ENCODE data around the gene ABHD2.

Gene ABHD2

GRCh38 chr15:89105147-89105546 lies 16.9 kb downstream of the ABHD2 start:
- H3K9me3 ChIP-seq (ENCODE audit: control insufficient read depth, insufficient read depth, low read depth, low read length), result no peaks in the 10 kb centered on the region
- TF ChIP-seq PRDM1 (tag by site-specific recombination; IDR thresholded peaks at IDR 0.05), result peak; percentile 41; the same call in 1 of the 2 replicates
- peak; percentile 38; the same call in 1 of the 2 replicates for TF ChIP-seq PRDM10 (tag by site-specific recombination; IDR thresholded peaks at IDR 0.05)
- no peak for TF ChIP-seq ZNF610 (tag by site-specific recombination; IDR thresholded peaks at IDR 0.05; ENCODE audit: borderline replicate concordance)
- TF ChIP-seq PRDM6 (tag by site-specific recombination; IDR thresholded peaks at IDR 0.05), result peak; percentile 64
- POLR2A ChIA-PET, result no interaction called here
- H3K4me3 ChIP-seq (ENCODE audit: low read depth, low read length), result no peak overlapping the region
- peaks cover 7% of the 10 kb centered on the region for H3K4me1 ChIP-seq (ENCODE audit: control insufficient read depth, insufficient read depth, low read length)
- H3K36me3 ChIP-seq (ENCODE audit: control insufficient read depth in 2 of 2, insufficient read depth in 1 of 2, low read length in 2 of 2), result peaks cover 0 to 17% of the 10 kb centered on the region in 2 experiments; a peak in 1 of 3 replicates
- no peak overlapping the region for H3K27ac ChIP-seq (ENCODE audit: extremely low read depth, low read depth, low read length)
- CTCF ChIA-PET, result interaction anchor here (0.5 to 2.6 kb wide), 8 partner anchors 10 to 200 kb away, joined by 3 to 17 read pairs (median 4); partner anchors contain the start of gene ABHD2

- H3K4me1 ChIP-seq (ENCODE audit: control insufficient read depth, insufficient read depth, low read length), result peaks cover 7% of the 10 kb centered on the region
- H3K36me3 ChIP-seq (ENCODE audit: control insufficient read depth in 2 of 2, insufficient read depth in 1 of 2, low read length in 2 of 2), result peaks cover 0 to 17% of the 10 kb centered on the region in 2 experiments; a peak in 1 of 3 replicates
- ChIA-PET POLR2A (no interaction called here), CTCF (interaction anchor here (0.7 kb wide), 1 partner anchor 34 kb away, joined by 3 read pairs; no protein-coding TSS in a partner anchor)
- no peak overlapping the region for H3K27ac ChIP-seq (ENCODE audit: extremely low read depth, low read depth, low read length)
- no peaks in the 10 kb centered on the region for H3K9me3 ChIP-seq (ENCODE audit: control insufficient read depth, insufficient read depth, low read depth, low read length)
- no peak overlapping the region for H3K4me3 ChIP-seq (ENCODE audit: low read depth, low read length)
- TF ChIP-seq ZEB2 (tag by site-specific recombination; IDR thresholded peaks at IDR 0.05) (no peak), OVOL3 (tag by site-specific recombination; IDR thresholded peaks at IDR 0.05) (no peak), ZNF792 (tag by site-specific recombination; IDR thresholded peaks at IDR 0.05) (no peak), EGR2 (tag by site-specific recombination; IDR thresholded peaks at IDR 0.05; ENCODE audit: low read depth) (no peak), ZSCAN4 (tag by site-specific recombination; IDR thresholded peaks at IDR 0.05) (no peak), ZNF514 (tag by site-specific recombination; IDR thresholded peaks at IDR 0.05) (no peak), ZFP37 (tag by site-specific recombination; IDR thresholded peaks at IDR 0.05) (no peak), ZNF211 (tag by site-specific recombination; IDR thresholded peaks at IDR 0.05; ENCODE audit: low read depth) (no peak), ZNF121 (tag by site-specific recombination; IDR thresholded peaks at IDR 0.05) (no peak), ZNF311 (tag by site-specific recombination; IDR thresholded peaks at IDR 0.05; ENCODE audit: borderline replicate concordance) (no peak), PRDM1 (tag by site-specific recombination; IDR thresholded peaks at IDR 0.05) (no peak), TSHZ1 (tag by site-specific recombination; IDR thresholded peaks at IDR 0.05; ENCODE audit: borderline replicate concordance) (no peak), MEIS1 (CRISPR knock-in tag; IDR thresholded peaks at IDR 0.05; ENCODE audit: borderline replicate concordance) (no peak), SETDB1 (IDR thresholded peaks at IDR 0.05; ENCODE audit: insufficient read length, low read length) (no peak), ZNF302 (tag by site-specific recombination; IDR thresholded peaks at IDR 0.05; ENCODE audit: low read depth) (no peak), ZNF146 (tag by site-specific recombination; IDR thresholded peaks at IDR 0.05) (no peak), HOXA7 (CRISPR knock-in tag; IDR thresholded peaks at IDR 0.05; ENCODE audit: borderline replicate concordance) (no peak), ZNF670 (tag by site-specific recombination; IDR thresholded peaks at IDR 0.05; ENCODE audit: low read depth) (no peak), ZNF280D (tag by site-specific recombination; IDR thresholded peaks at IDR 0.05) (no peak)
These were observed 17.9 kb downstream of the ABHD2 start for GRCh38 chr15:89106200-89106599.

All from HEK293 (cell line).